ENCODE results near the gene ZFP36L2.

DNA sequence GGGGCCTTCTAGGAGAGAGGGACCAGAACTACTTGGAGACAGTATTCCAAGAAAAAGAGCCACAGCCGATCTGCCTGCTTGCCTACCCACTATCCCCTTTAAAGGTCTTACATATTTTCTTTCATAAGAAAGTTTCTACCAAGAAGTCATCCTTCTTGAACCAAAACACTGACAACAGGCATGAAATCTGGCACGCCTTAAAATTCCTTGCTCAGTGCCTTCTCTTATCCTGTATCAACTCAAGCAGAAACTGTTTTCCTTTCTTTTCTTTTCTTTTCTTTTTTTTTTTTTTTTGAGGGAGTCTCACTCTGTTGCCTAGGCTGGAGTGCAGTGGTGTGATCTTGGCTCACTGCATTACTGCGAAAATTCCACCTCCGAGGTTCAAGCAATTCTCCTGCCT lies 48.3 kb upstream of the ZFP36L2 start:
- no peak for TF ChIP-seq POLR2AphosphoS5 (IDR thresholded peaks at IDR 0.05)
- TF ChIP-seq, protein P1, sequence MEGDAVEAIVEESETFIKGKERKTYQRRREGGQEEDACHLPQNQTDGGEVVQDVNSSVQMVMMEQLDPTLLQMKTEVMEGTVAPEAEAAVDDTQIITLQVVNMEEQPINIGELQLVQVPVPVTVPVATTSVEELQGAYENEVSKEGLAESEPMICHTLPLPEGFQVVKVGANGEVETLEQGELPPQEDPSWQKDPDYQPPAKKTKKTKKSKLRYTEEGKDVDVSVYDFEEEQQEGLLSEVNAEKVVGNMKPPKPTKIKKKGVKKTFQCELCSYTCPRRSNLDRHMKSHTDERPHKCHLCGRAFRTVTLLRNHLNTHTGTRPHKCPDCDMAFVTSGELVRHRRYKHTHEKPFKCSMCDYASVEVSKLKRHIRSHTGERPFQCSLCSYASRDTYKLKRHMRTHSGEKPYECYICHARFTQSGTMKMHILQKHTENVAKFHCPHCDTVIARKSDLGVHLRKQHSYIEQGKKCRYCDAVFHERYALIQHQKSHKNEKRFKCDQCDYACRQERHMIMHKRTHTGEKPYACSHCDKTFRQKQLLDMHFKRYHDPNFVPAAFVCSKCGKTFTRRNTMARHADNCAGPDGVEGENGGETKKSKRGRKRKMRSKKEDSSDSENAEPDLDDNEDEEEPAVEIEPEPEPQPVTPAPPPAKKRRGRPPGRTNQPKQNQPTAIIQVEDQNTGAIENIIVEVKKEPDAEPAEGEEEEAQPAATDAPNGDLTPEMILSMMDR (IDR thresholded peaks at IDR 0.05) = no peak
- no peak for TF ChIP-seq POLR2A (IDR thresholded peaks at IDR 0.05)

Data from transverse colon (tissue), 4 donors.